ENCODE measurements around the gene DUSP10. TPM values are rescaled to one million over a fixed set of nuclear protein-coding genes. Genes with fewer than 3 reads are reported as not detected.

Gene DUSP10
- total RNA-seq, 1 donor from 2014 or later = 2.6 TPM

- H3K4me2 ChIP-seq = peak overlapping the region; percentile 9
Observed at GRCh38 chr1:221782477-221782876, 40.6 kb upstream of the DUSP10 start.

GRCh38 chr1:221781102-221781755 lies 39.3 kb upstream of the DUSP10 start:
- Histone ChIP-seq H4K20me1 (ENCODE audit: low read depth) (no peaks in the 10 kb centered on the region), H3K27ac (no peak overlapping the region), H3K4me2 (no peak overlapping the region), H3K9ac (no peak overlapping the region), H3F3A (ENCODE audit: low read depth) (no peaks in the 10 kb centered on the region), H3K4me1 (peaks cover 12% of the 10 kb centered on the region), H3K36me3 (no peaks in the 10 kb centered on the region), H3K4me3 (no peak overlapping the region), H2AFZ (replicated peaks) (no peak overlapping the region), H3K9me3 (ENCODE audit: low read depth) (no peaks in the 10 kb centered on the region), H3K27me3 (no peaks in the 10 kb centered on the region), H3K79me2 (ENCODE audit: low read depth) (no peaks in the 10 kb centered on the region)
- Mint-ChIP-seq H3K4me3 (no peak overlapping the region), H3K4me1 (peaks cover 6% of the 10 kb centered on the region), H3K27ac (no peak overlapping the region), H3K9me3 (no peaks in the 10 kb centered on the region), H3K27me3 (ENCODE audit: insufficient read depth, low read depth) (no peaks in the 10 kb centered on the region), H3K36me3 (no peaks in the 10 kb centered on the region)
- no peak for DNase-seq (ENCODE audit: low spot score)
- TF ChIP-seq EZH2phosphoT487 (IDR thresholded peaks at IDR 0.05) (no peak), EZH2 (IDR thresholded peaks at IDR 0.05) (no peak), CTCF (IDR thresholded peaks at IDR 0.05) (no peak)

More at GRCh38 chr1:221782477-221782876, 40.6 kb upstream of the DUSP10 start:
- no peaks in the 10 kb centered on the region for H3K36me3 ChIP-seq
- peaks cover 12% of the 10 kb centered on the region for H3K4me1 ChIP-seq
- Mint-ChIP-seq H3K4me3 (no peak overlapping the region), H3K27me3 (ENCODE audit: insufficient read depth, low read depth) (no peaks in the 10 kb centered on the region), H3K4me1 (peaks cover 6% of the 10 kb centered on the region), H3K27ac (no peak overlapping the region), H3K36me3 (no peaks in the 10 kb centered on the region), H3K9me3 (no peaks in the 10 kb centered on the region)
- no peaks in the 10 kb centered on the region for H3K9me3 ChIP-seq (ENCODE audit: low read depth)
- no peak overlapping the region for H3K27ac ChIP-seq
- no peaks in the 10 kb centered on the region for H3K27me3 ChIP-seq
- H2AFZ ChIP-seq (replicated peaks) = no peak overlapping the region
- DNase-seq (ENCODE audit: low spot score) = peak; percentile 38
- no peaks in the 10 kb centered on the region for H3K79me2 ChIP-seq (ENCODE audit: low read depth)
- no peak overlapping the region for H3K9ac ChIP-seq
- no peaks in the 10 kb centered on the region for H4K20me1 ChIP-seq (ENCODE audit: low read depth)
- H3F3A ChIP-seq (ENCODE audit: low read depth) = no peaks in the 10 kb centered on the region
- H3K4me3 ChIP-seq = no peak overlapping the region
- TF ChIP-seq CTCF (IDR thresholded peaks at IDR 0.05) (no peak), EZH2phosphoT487 (IDR thresholded peaks at IDR 0.05) (no peak), EZH2 (IDR thresholded peaks at IDR 0.05) (no peak)

- no peak overlapping the region for H3K9ac ChIP-seq
- no peaks in the 10 kb centered on the region for H3K9me3 ChIP-seq (ENCODE audit: low read depth)
- H3K27ac ChIP-seq = no peak overlapping the region
- no peaks in the 10 kb centered on the region for H3K27me3 ChIP-seq
- Mint-ChIP-seq H3K4me1 (peaks cover 6% of the 10 kb centered on the region), H3K27me3 (ENCODE audit: insufficient read depth, low read depth) (no peaks in the 10 kb centered on the region), H3K4me3 (no peak overlapping the region), H3K36me3 (no peaks in the 10 kb centered on the region), H3K9me3 (no peaks in the 10 kb centered on the region), H3K27ac (no peak overlapping the region)
- H3F3A ChIP-seq (ENCODE audit: low read depth) = no peaks in the 10 kb centered on the region
- H3K4me1 ChIP-seq = peaks cover 12% of the 10 kb centered on the region
- no peaks in the 10 kb centered on the region for H3K79me2 ChIP-seq (ENCODE audit: low read depth)
- no peaks in the 10 kb centered on the region for H3K36me3 ChIP-seq
- no peak for DNase-seq (ENCODE audit: low spot score)
- no peak for TF ChIP-seq CTCF (IDR thresholded peaks at IDR 0.05)
- TF ChIP-seq EZH2 (IDR thresholded peaks at IDR 0.05) = no peak
- no peak for TF ChIP-seq EZH2phosphoT487 (IDR thresholded peaks at IDR 0.05)
- no peak overlapping the region for H3K4me2 ChIP-seq
- no peak overlapping the region for H3K4me3 ChIP-seq
- H4K20me1 ChIP-seq (ENCODE audit: low read depth) = no peaks in the 10 kb centered on the region
- no peak overlapping the region for H2AFZ ChIP-seq (replicated peaks)
Observed at GRCh38 chr1:221780175-221780574, 38.3 kb upstream of the DUSP10 start.

Measured in neural progenitor cell (in vitro differentiated cells).